Urothelium cell line (cell line): ENCODE data around the gene IPPK.
"Not testable (repeated sequence)": the region's sequence is repeated elsewhere in the genome, so short reads cannot be mapped to it uniquely, and the experiment has no call there.

Experiments
- DNase-seq: peaks from one replicate; pipeline ENCODE4 v3.0.0; 2011; ENCODE audit warnings: low spot score, mixed read lengths
- FAIRE-seq: peaks from 2 replicates; lab custom pipeline; 2011; peaks lifted over from hg19 to GRCh38; lab: Jason Lieb, UNC

Gene IPPK

GRCh38 chr9:92639791-92640271, 30.1 kb downstream of the IPPK start:
- no peak for FAIRE-seq
- DNase-seq: no peak

- DNase-seq (no peak), FAIRE-seq (no peak)
These were observed 30.8 kb downstream of the IPPK start for GRCh38 chr9:92639124-92639523.

GRCh38 chr9:92638621-92639101, 31.3 kb downstream of the IPPK start:
- DNase-seq (no peak), FAIRE-seq (no peak)

GRCh38 chr9:92637886-92638620, 31.9 kb downstream of the IPPK start:
- no peak for FAIRE-seq
- DNase-seq: no peak

- DNase-seq (no peak), FAIRE-seq (no peak)
These were observed 32.6 kb downstream of the IPPK start for GRCh38 chr9:92637326-92637725.

- DNase-seq: no peak
- no peak for FAIRE-seq
These were observed 33.3 kb downstream of the IPPK start for GRCh38 chr9:92636627-92637026.

- DNase-seq (no peak), FAIRE-seq (no peak)
These were observed 34.2 kb downstream of the IPPK start for GRCh38 chr9:92635760-92636159.

GRCh38 chr9:92634712-92635605, 35.0 kb downstream of the IPPK start:
- no peak for FAIRE-seq
- peak; percentile 79 for DNase-seq

- no peak for FAIRE-seq
- DNase-seq: no peak
These were observed 36.2 kb downstream of the IPPK start for GRCh38 chr9:92633614-92634278.

GRCh38 chr9:92632641-92633040, 37.3 kb downstream of the IPPK start:
- FAIRE-seq: no peak
- DNase-seq: no peak

- no peak for FAIRE-seq
These were observed 38.2 kb downstream of the IPPK start for GRCh38 chr9:92631452-92632343.

GRCh38 chr9:92627651-92628050, 42.3 kb downstream of the IPPK start:
- DNase-seq: no peak
- FAIRE-seq: no peak

More at GRCh38 chr9:92631452-92632343, 38.2 kb downstream of the IPPK start:
- no peak for DNase-seq

GRCh38 chr9:92626484-92626883, 43.4 kb downstream of the IPPK start:
- DNase-seq (no peak), FAIRE-seq (no peak)

GRCh38 chr9:92623936-92624335, 46.0 kb downstream of the IPPK start:
- DNase-seq, FAIRE-seq: not testable (repeated sequence)

- no peak for FAIRE-seq
These were observed 49.1 kb downstream of the IPPK start for GRCh38 chr9:92620845-92621244.

GRCh38 chr9:92619601-92620300, 50.2 kb downstream of the IPPK start:
- DNase-seq: no peak
- FAIRE-seq: no peak

More at GRCh38 chr9:92620845-92621244, 49.1 kb downstream of the IPPK start:
- no peak for DNase-seq

- no peak for DNase-seq
- no peak for FAIRE-seq
These were observed 51.2 kb downstream of the IPPK start for GRCh38 chr9:92618633-92619225.

- no peak for FAIRE-seq
- DNase-seq: no peak
These were observed 51.9 kb downstream of the IPPK start for GRCh38 chr9:92617951-92618510.
